Endothelial cell (in vitro differentiated cells): ENCODE results near the gene BRINP2. TPM values are rescaled to one million over a fixed set of nuclear protein-coding genes. Genes with fewer than 3 reads are reported as not detected.

Experiments used
- DNase-seq: peaks from one replicate; pipeline ENCODE4 v3.0.0; 2021; ENCODE audit warnings: low spot score
- H3K27ac Mint-ChIP-seq: one replicate; pipeline ENCODE4 v1.8.0; 2021; ENCODE audit warnings: mixed read lengths, inconsistent platforms; ENCODE audit not compliant: unreplicated experiment
- H3K27me3 Mint-ChIP-seq: one replicate; pipeline ENCODE4 v1.8.0; 2021; ENCODE audit warnings: mild to moderate bottlenecking, moderate library complexity, mixed read lengths, inconsistent platforms; ENCODE audit not compliant: unreplicated experiment
- H3K36me3 Mint-ChIP-seq: one replicate; pipeline ENCODE4 v1.8.0; 2021; ENCODE audit warnings: mild to moderate bottlenecking, low read depth, mixed read lengths, inconsistent platforms; ENCODE audit not compliant: unreplicated experiment
- H3K4me1 Mint-ChIP-seq: one replicate; pipeline ENCODE4 v1.8.0; 2021; ENCODE audit warnings: mild to moderate bottlenecking, mixed read lengths, inconsistent platforms; ENCODE audit not compliant: unreplicated experiment
- H3K4me3 Mint-ChIP-seq: one replicate; pipeline ENCODE4 v1.8.0; 2021; ENCODE audit warnings: mild to moderate bottlenecking, mixed read lengths, inconsistent platforms; ENCODE audit not compliant: unreplicated experiment
- H3K9me3 Mint-ChIP-seq: one replicate; pipeline ENCODE4 v1.8.0; 2021; ENCODE audit warnings: mixed read lengths, inconsistent platforms; ENCODE audit not compliant: unreplicated experiment
- total RNA-seq: library from RNA; stranded (reverse); fragmentation: NEBNext Ultra II Directional; extraction: Animal tissue kit (Norgen Biotek cat#: 25700); gene quantifications from one replicate; pipeline ENCODE4 v1.2.1, GENCODE V29; 2021; ENCODE audit not compliant: unreplicated experiment
- TF ChIP-seq, protein P1 (sequence below): fragments of 200-600 bp; sonication (generic); IDR thresholded peaks from one replicate; pipeline ENCODE4 v1.5.0; 2021; ENCODE audit warnings: antibody characterized with exemption; ENCODE audit not compliant: unreplicated experiment

Gene BRINP2
- total RNA-seq, 1 donor from 2014 or later: 0.59 TPM

DNA sequence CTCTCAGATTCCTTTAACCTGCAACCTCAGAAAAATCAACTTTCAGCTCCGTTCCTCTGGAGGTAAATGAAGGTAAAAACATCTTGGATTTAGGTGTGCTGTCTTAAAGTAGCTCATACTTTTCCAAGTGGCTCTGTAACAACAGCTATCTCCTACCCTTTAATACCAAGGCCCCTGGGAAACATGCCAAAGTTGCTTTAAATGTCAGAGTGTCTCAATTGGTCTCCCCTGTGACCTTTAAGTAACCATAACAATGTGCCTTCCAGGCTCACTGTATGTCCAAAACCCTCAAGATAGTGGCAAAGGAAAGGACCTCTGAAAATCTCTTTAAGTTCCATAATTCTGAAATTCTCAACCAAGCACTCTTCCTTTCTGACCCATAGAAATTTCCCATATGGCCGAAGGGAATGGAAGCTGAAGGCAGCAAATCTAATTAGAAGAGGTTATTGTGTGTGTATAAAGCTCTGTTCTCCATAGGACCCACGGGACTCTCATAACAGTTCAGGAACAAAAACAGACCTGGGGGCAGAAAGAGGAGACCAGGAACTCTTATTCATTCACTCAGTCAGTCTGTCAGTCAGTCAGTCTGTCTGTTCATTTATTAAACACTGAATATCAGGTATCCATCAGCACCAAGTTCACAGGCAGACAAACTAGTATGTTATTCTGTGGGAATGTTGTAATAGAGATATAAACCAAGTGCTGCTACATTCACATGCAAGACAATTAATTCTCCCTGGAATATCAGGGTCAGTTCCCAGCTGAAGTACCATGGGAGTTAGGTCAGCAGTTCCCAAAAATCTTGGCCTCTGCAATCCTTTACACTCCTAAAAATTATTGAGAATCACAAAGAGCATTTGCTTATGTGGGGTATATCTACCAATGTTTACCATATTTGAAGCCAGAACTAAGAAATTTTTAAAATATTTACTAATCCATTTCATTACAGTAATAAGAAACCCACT is 25.4 kb upstream of the BRINP2 start:
- H3K4me1 Mint-ChIP-seq: peaks cover 47% of the 10 kb centered on the region
- no peaks in the 10 kb centered on the region for H3K27me3 Mint-ChIP-seq
- H3K36me3 Mint-ChIP-seq: peaks cover 6% of the 10 kb centered on the region
- H3K9me3 Mint-ChIP-seq: no peaks in the 10 kb centered on the region
- no peak overlapping the region for H3K4me3 Mint-ChIP-seq
- no peak for DNase-seq
- no peak overlapping the region for H3K27ac Mint-ChIP-seq
- TF ChIP-seq, protein P1, sequence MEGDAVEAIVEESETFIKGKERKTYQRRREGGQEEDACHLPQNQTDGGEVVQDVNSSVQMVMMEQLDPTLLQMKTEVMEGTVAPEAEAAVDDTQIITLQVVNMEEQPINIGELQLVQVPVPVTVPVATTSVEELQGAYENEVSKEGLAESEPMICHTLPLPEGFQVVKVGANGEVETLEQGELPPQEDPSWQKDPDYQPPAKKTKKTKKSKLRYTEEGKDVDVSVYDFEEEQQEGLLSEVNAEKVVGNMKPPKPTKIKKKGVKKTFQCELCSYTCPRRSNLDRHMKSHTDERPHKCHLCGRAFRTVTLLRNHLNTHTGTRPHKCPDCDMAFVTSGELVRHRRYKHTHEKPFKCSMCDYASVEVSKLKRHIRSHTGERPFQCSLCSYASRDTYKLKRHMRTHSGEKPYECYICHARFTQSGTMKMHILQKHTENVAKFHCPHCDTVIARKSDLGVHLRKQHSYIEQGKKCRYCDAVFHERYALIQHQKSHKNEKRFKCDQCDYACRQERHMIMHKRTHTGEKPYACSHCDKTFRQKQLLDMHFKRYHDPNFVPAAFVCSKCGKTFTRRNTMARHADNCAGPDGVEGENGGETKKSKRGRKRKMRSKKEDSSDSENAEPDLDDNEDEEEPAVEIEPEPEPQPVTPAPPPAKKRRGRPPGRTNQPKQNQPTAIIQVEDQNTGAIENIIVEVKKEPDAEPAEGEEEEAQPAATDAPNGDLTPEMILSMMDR: no peak

DNA sequence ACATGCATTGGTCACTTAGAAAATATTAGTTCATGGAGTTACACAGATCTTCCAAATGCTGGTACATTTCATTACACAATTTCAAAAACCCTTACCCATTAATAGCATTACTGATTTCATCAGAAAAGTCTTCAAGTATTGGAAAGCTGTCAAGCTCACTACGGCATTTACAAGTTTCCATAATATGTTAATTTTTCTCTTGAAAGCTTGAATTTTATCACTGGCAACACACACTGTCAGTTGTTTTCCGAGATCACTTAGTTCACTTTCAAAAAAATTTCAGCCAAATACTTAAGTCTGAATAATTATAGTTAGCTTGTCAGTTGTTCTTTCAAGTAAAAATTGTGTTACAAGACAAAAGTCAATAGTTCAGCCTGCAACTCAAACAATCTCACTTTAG is 24.3 kb upstream of the BRINP2 start:
- H3K4me3 Mint-ChIP-seq: no peak overlapping the region
- peaks cover 6% of the 10 kb centered on the region for H3K36me3 Mint-ChIP-seq
- H3K27me3 Mint-ChIP-seq: no peaks in the 10 kb centered on the region
- no peaks in the 10 kb centered on the region for H3K9me3 Mint-ChIP-seq
- H3K4me1 Mint-ChIP-seq: peaks cover 48% of the 10 kb centered on the region
- no peak for DNase-seq
- no peak overlapping the region for H3K27ac Mint-ChIP-seq
- TF ChIP-seq, protein P1: no peak

DNA sequence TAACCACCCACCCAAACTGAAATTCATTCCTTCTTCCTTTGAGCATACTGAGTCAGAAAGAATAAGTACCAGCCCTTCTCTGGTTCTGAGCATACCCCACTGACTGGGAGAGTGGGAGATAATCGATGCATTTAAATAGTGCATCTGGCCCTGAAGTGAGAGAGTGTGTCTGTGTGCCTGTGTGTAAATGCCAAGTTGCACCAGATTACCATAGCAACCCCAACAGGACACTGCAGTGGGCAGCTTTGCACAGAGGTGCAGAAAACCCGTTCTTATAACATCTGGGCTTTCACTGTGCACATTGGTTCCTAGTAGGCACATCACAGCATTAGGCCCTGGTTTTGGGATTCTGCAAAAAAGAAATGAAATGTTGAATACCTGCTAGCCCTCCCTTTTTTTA is 8.5 kb upstream of the BRINP2 start:
- Mint-ChIP-seq H3K27ac (no peak overlapping the region), H3K27me3 (peaks cover 8% of the 10 kb centered on the region), H3K9me3 (no peaks in the 10 kb centered on the region), H3K4me1 (peaks cover 19% of the 10 kb centered on the region), H3K36me3 (peaks cover 9% of the 10 kb centered on the region), H3K4me3 (peak overlapping the region; percentile 77)
- TF ChIP-seq, protein P1: no peak
- no peak for DNase-seq

DNA sequence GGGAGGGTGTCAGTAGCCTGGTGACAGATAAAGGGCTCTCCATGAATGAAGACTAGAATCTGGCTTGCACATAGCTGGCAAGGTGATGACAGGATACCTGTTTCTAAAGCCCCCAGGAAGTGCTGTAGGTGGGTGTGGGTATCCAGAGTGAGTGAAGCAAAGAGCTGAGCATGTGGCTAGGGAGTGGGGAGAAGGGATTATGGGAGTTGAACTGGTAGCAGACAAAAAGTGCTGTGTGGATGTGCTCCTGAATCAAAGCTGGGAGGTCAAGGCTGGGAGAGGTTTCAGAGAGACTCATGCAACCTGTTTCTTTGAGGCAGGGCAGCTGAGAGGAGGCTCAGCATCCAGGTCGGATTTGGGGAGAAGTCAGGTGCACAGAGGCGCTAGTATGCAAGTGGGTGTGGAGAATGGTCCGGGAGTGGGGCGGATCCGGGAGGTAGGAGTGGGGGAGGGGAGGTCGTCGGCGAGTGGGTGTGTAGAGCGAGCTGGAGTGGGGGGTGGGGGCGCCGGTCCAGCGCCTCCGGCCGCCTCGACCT is 6.8 kb upstream of the BRINP2 start:
- H3K4me3 Mint-ChIP-seq: peak overlapping the region; percentile 96
- H3K27me3 Mint-ChIP-seq: peaks cover 8% of the 10 kb centered on the region
- TF ChIP-seq, protein P1: no peak
- peak overlapping the region; percentile 48 for H3K27ac Mint-ChIP-seq
- no peaks in the 10 kb centered on the region for H3K9me3 Mint-ChIP-seq
- DNase-seq: no peak
- peaks cover 9% of the 10 kb centered on the region for H3K36me3 Mint-ChIP-seq
- peaks cover 19% of the 10 kb centered on the region for H3K4me1 Mint-ChIP-seq
